GM23248 (cell line): ENCODE data around the gene RARB.

ENCODE experiments used
- EZH2 ChIP-seq: fragments of 200-600 bp; sonication (generic); IDR thresholded peaks from 2 replicates; pipeline ENCODE4 v1.6.1; 2018; ENCODE audit warnings: antibody characterized with exemption, mild to moderate bottlenecking; ENCODE audit not compliant: insufficient read depth, poor library complexity, severe bottlenecking
- EZH2phosphoT487 ChIP-seq: fragments of 200-600 bp; sonication (generic); IDR thresholded peaks from 2 replicates; pipeline ENCODE4 v1.6.1; 2018; ENCODE audit warnings: antibody characterized with exemption, moderate library complexity, mild to moderate bottlenecking, low read depth; ENCODE audit not compliant: insufficient read depth

- TF ChIP-seq EZH2 (no peak), EZH2phosphoT487 (no peak)
Measured at GRCh38 chr3:25486932-25487331, 58.9 kb downstream of the RARB start.
